ENCODE measurements around the gene NGFR.
"Not testable (repeated sequence)": the region's sequence is repeated elsewhere in the genome, so short reads cannot be mapped to it uniquely, and the experiment has no call there.

NGFR gene

DNA sequence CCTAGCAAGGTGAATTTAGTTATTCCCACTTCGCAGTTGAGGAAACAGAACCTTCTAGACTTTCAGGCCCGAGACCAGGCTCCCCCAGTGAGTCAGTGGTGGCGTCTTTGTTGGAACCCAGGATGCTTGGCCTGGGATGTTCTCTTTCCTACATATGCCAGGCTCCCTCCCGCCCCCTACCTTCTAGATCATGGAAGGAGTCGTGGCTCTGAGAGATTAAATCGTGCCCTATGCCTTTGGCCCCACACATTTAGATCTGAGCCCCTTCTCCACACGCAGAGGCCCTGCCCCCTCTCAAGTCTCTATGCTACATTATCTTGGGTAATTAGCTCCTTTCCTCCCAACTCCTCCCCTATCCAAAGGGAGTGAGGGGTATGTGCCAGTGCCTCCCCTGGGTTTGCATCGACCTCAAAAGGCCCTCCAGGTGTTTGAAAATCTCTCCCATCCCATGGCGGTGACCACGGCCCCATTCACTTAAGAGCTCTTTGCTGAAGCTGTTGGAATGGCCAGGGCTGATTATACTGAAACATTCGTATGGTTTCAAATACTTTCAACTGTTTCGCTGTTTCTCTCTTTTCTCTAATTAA is 3.0 kb downstream of the NGFR start:
- no peak overlapping the region for H3K4me3 ChIP-seq (ENCODE audit: low read length)

DNA sequence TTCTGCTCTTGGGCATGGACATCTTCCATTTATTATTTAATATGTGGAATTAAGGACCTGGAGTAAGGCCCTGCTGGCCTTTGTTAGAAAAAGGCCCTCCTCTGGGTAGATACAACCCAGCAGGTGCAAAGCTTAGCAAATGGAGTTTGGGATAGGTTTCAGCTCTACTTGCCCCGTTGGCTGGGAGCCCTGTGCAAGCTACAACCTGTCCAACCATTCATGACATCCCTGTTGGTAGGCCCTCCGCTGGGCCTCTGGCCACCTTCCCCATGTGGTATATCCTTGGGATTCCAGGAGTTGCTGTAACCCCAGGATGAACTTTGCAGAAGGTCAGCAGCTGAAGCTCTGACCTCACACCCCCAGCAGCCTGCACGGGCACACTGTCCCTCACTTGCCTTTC is 6.4 kb downstream of the NGFR start:
- Histone ChIP-seq H3K4me1 (ENCODE audit: control insufficient read depth, low read length) (no peaks in the 10 kb centered on the region; the same call in 1 of the 2 replicates), H3F3A (ENCODE audit: control insufficient read depth, insufficient read depth) (no peaks in the 10 kb centered on the region), H3K9me3 (ENCODE audit: control insufficient read depth, insufficient read depth, low read length) (no peaks in the 10 kb centered on the region), H3K27me3 (ENCODE audit: control insufficient read depth, low read length) (peaks cover 28% of the 10 kb centered on the region), H3K27ac (ENCODE audit: low read depth, low read length) (no peak overlapping the region), H3K4me2 (ENCODE audit: low read length) (no peak overlapping the region), H3K79me2 (ENCODE audit: control insufficient read depth, low read length) (no peaks in the 10 kb centered on the region), H3K36me3 (ENCODE audit: control insufficient read depth, low read length) (no peaks in the 10 kb centered on the region), H3K9me2 (replicated peaks; ENCODE audit: control insufficient read depth, low read length) (no peaks in the 10 kb centered on the region), H3K4me3 (ENCODE audit: low read length) (no peak overlapping the region), H4K20me1 (ENCODE audit: control insufficient read depth, insufficient read depth, low read depth, low read length) (no peaks in the 10 kb centered on the region)
- no peak for TF ChIP-seq EZH2phosphoT487 (IDR thresholded peaks at IDR 0.05; ENCODE audit: borderline replicate concordance, low read length)
- TF ChIP-seq, protein P1, sequence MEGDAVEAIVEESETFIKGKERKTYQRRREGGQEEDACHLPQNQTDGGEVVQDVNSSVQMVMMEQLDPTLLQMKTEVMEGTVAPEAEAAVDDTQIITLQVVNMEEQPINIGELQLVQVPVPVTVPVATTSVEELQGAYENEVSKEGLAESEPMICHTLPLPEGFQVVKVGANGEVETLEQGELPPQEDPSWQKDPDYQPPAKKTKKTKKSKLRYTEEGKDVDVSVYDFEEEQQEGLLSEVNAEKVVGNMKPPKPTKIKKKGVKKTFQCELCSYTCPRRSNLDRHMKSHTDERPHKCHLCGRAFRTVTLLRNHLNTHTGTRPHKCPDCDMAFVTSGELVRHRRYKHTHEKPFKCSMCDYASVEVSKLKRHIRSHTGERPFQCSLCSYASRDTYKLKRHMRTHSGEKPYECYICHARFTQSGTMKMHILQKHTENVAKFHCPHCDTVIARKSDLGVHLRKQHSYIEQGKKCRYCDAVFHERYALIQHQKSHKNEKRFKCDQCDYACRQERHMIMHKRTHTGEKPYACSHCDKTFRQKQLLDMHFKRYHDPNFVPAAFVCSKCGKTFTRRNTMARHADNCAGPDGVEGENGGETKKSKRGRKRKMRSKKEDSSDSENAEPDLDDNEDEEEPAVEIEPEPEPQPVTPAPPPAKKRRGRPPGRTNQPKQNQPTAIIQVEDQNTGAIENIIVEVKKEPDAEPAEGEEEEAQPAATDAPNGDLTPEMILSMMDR (IDR thresholded peaks at IDR 0.05; ENCODE audit: low read depth, low read length, poor library complexity, severe bottlenecking), result no peak

More for the DNA sequence above, 3.0 kb downstream of the NGFR start:
- TF ChIP-seq, protein P1 (IDR thresholded peaks at IDR 0.05; ENCODE audit: low read depth, low read length, poor library complexity, severe bottlenecking), result no peak
- TF ChIP-seq EZH2phosphoT487 (IDR thresholded peaks at IDR 0.05; ENCODE audit: borderline replicate concordance, low read length), result no peak; the same call in 1 of the 2 replicates
- no peaks in the 10 kb centered on the region for H3K9me3 ChIP-seq (ENCODE audit: control insufficient read depth, insufficient read depth, low read length)
- H3K79me2 ChIP-seq (ENCODE audit: control insufficient read depth, low read length), result no peaks in the 10 kb centered on the region
- peaks cover 17% of the 10 kb centered on the region for H3K4me1 ChIP-seq (ENCODE audit: control insufficient read depth, low read length)
- no peak overlapping the region for H3K4me2 ChIP-seq (ENCODE audit: low read length)
- no peaks in the 10 kb centered on the region for H3K9me2 ChIP-seq (replicated peaks; ENCODE audit: control insufficient read depth, low read length)
- H3K27me3 ChIP-seq (ENCODE audit: control insufficient read depth, low read length), result peaks cover 53% of the 10 kb centered on the region
- no peaks in the 10 kb centered on the region for H4K20me1 ChIP-seq (ENCODE audit: control insufficient read depth, insufficient read depth, low read depth, low read length)
- H3F3A ChIP-seq (ENCODE audit: control insufficient read depth, insufficient read depth), result no peaks in the 10 kb centered on the region
- no peaks in the 10 kb centered on the region for H3K36me3 ChIP-seq (ENCODE audit: control insufficient read depth, low read length)
- no peak overlapping the region for H3K27ac ChIP-seq (ENCODE audit: low read depth, low read length)

DNA sequence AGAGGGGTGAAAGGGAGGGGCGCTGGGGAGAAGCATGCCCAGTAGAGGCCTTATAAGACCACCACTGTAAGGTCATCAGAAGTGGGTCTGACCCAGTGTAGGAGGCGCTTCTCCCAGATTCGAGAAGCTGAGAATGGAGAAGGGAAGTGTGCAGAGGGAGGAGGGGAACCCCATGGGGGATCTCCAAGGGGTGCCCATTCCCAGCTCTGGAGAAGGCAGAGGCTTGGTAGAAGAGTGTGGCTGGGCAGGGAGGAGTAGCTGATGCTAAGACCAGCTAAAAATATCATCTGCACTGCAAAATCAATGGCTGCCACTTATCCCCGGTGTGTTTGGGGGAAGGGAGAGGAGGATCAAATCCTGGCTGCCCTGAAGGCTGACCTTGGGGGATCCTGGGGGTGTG is 7.2 kb downstream of the NGFR start:
- peaks cover 20% of the 10 kb centered on the region for H3K27me3 ChIP-seq (ENCODE audit: control insufficient read depth, low read length)
- no peaks in the 10 kb centered on the region for H3K4me1 ChIP-seq (ENCODE audit: control insufficient read depth, low read length)
- no peak overlapping the region for H3K27ac ChIP-seq (ENCODE audit: low read depth, low read length)
- H4K20me1 ChIP-seq (ENCODE audit: control insufficient read depth, insufficient read depth, low read depth, low read length), result no peaks in the 10 kb centered on the region
- TF ChIP-seq, protein P1 (IDR thresholded peaks at IDR 0.05; ENCODE audit: low read depth, low read length, poor library complexity, severe bottlenecking), result no peak
- TF ChIP-seq EZH2phosphoT487 (IDR thresholded peaks at IDR 0.05; ENCODE audit: borderline replicate concordance, low read length), result no peak
- H3K9me3 ChIP-seq (ENCODE audit: control insufficient read depth, insufficient read depth, low read length), result no peaks in the 10 kb centered on the region
- no peak overlapping the region for H3K4me2 ChIP-seq (ENCODE audit: low read length)
- H3F3A ChIP-seq (ENCODE audit: control insufficient read depth, insufficient read depth), result no peaks in the 10 kb centered on the region
- no peak overlapping the region for H3K4me3 ChIP-seq (ENCODE audit: low read length)
- H3K9me2 ChIP-seq (replicated peaks; ENCODE audit: control insufficient read depth, low read length), result no peaks in the 10 kb centered on the region
- no peaks in the 10 kb centered on the region for H3K79me2 ChIP-seq (ENCODE audit: control insufficient read depth, low read length)
- H3K36me3 ChIP-seq (ENCODE audit: control insufficient read depth, low read length), result no peaks in the 10 kb centered on the region

DNA sequence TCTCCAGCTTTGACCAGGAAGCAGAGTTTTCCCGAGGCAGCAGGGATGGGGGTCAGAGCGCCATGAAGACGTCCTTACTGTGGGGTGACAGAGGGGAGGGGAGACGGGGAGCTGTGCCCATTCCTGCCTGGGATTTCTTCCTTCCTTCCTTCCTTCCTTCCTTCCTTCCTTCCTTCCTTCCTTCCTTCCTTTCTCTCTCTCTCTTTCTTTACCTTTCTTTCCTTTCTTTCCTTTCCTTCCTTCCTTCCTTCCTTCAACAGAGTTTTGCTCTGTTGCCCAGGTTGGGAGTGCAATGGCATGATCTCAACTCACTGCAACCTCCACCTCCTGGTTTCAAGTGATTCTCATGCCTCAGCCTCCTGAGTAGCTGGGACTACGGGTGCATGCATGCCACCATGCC is 7.6 kb downstream of the NGFR start:
- not testable (repeated sequence) for H3K4me1 ChIP-seq (ENCODE audit: control insufficient read depth, low read length); H3K9me2 ChIP-seq (replicated peaks; ENCODE audit: control insufficient read depth, low read length); H3K36me3 ChIP-seq (ENCODE audit: control insufficient read depth, low read length); H3K79me2 ChIP-seq (ENCODE audit: control insufficient read depth, low read length); H4K20me1 ChIP-seq (ENCODE audit: control insufficient read depth, insufficient read depth, low read depth, low read length); H3K4me2 ChIP-seq (ENCODE audit: low read length); H3K27ac ChIP-seq (ENCODE audit: low read depth, low read length); H3K4me3 ChIP-seq (ENCODE audit: low read length); H3K9me3 ChIP-seq (ENCODE audit: control insufficient read depth, insufficient read depth, low read length); H3F3A ChIP-seq (ENCODE audit: control insufficient read depth, insufficient read depth)
- peaks cover 16% of the 10 kb centered on the region for H3K27me3 ChIP-seq (ENCODE audit: control insufficient read depth, low read length)
